GM12892 (cell line): Measurements from ENCODE around the gene CEP112.

Source experiments
- DNase-seq: peaks from one replicate; pipeline ENCODE4 v3.0.0; 2011; ENCODE audit not compliant: insufficient read length
- FAIRE-seq: peaks from 2 replicates; lab custom pipeline; 2011; peaks lifted over from hg19 to GRCh38; lab: Jason Lieb, UNC
- POLR2A ChIP-seq: IDR thresholded peaks from 2 replicates; pipeline ENCODE4 v1.6.1; 2011; ENCODE audit warnings: low read depth, low read length, control low read depth
- POLR2AphosphoS5 ChIP-seq: IDR thresholded peaks from 2 replicates; pipeline ENCODE4 v1.6.1; 2011; ENCODE audit warnings: low read depth, low read length, control low read depth
- TAF1 ChIP-seq: IDR thresholded peaks from 2 replicates; pipeline ENCODE4 v1.6.1; 2011; ENCODE audit warnings: low read depth, mild to moderate bottlenecking, control low read depth, low read length, borderline replicate concordance

CEP112 gene

GRCh38 chr17:65914784-65915342, 277.1 kb downstream of the CEP112 start:
- peak; percentile 97 for FAIRE-seq
- peak; percentile 19 for DNase-seq
- TF ChIP-seq POLR2AphosphoS5 (no peak; the same call in 1 of the 2 replicates), POLR2A (no peak), TAF1 (no peak)

GRCh38 chr17:65913326-65913850, 278.5 kb downstream of the CEP112 start:
- TF ChIP-seq POLR2AphosphoS5 = no peak
- no peak for DNase-seq
- no peak for FAIRE-seq

GRCh38 chr17:65910836-65911235, 281.1 kb downstream of the CEP112 start:
- DNase-seq (no peak), FAIRE-seq (no peak)
- no peak for TF ChIP-seq TAF1
- TF ChIP-seq POLR2AphosphoS5 = no peak
- TF ChIP-seq POLR2A = no peak

GRCh38 chr17:65902831-65903522, 289.0 kb downstream of the CEP112 start:
- TF ChIP-seq POLR2AphosphoS5 = no peak
- TF ChIP-seq POLR2A = no peak
- no peak for TF ChIP-seq TAF1
- no peak for FAIRE-seq
- DNase-seq = no peak

- DNase-seq (no peak), FAIRE-seq (no peak)
- no peak for TF ChIP-seq POLR2AphosphoS5
- TF ChIP-seq TAF1 = no peak
- TF ChIP-seq POLR2A = no peak
These were observed 289.8 kb downstream of the CEP112 start for GRCh38 chr17:65902155-65902554.

- DNase-seq (no peak), FAIRE-seq (no peak)
- no peak for TF ChIP-seq TAF1
- TF ChIP-seq POLR2AphosphoS5 = no peak
- no peak for TF ChIP-seq POLR2A
These were observed 290.5 kb downstream of the CEP112 start for GRCh38 chr17:65901394-65901793.

- no peak for DNase-seq
- TF ChIP-seq POLR2A = no peak
- no peak for TF ChIP-seq TAF1
- no peak for TF ChIP-seq POLR2AphosphoS5
- no peak for FAIRE-seq
These were observed 291.7 kb downstream of the CEP112 start for GRCh38 chr17:65900216-65900615.

GRCh38 chr17:65898651-65899050, 293.3 kb downstream of the CEP112 start:
- FAIRE-seq (no peak), DNase-seq (no peak)
- TF ChIP-seq POLR2AphosphoS5 (no peak), POLR2A (no peak), TAF1 (no peak)

- no peak for FAIRE-seq
- no peak for DNase-seq
- TF ChIP-seq TAF1 (no peak), POLR2A (no peak), POLR2AphosphoS5 (no peak)
These were observed 295.0 kb downstream of the CEP112 start for GRCh38 chr17:65896889-65897288.

- FAIRE-seq (no peak), DNase-seq (no peak)
- no peak for TF ChIP-seq TAF1
- no peak for TF ChIP-seq POLR2AphosphoS5
- no peak for TF ChIP-seq POLR2A
These were observed 296.0 kb downstream of the CEP112 start for GRCh38 chr17:65895969-65896368.

- FAIRE-seq (no peak), DNase-seq (no peak)
- no peak for TF ChIP-seq TAF1
- TF ChIP-seq POLR2A = no peak
These were observed 298.1 kb downstream of the CEP112 start for GRCh38 chr17:65893692-65894279.

GRCh38 chr17:65892912-65893377, 299.0 kb downstream of the CEP112 start:
- FAIRE-seq (peak; percentile 38), DNase-seq (no peak)
- TF ChIP-seq POLR2A (0 out of 2 replicates have a peak, but pooled peaks have one; percentile 29), TAF1 (no peak)

- TF ChIP-seq POLR2AphosphoS5 (no peak), TAF1 (no peak), POLR2A (no peak)
- FAIRE-seq (peak; percentile 9), DNase-seq (no peak)
These were observed 300.6 kb downstream of the CEP112 start for GRCh38 chr17:65891231-65891735.
